HG03103 (cell line): ENCODE results near the gene DMD.
A peak's percentile ranks its signal among the peaks of the same experiment; 100 is the strongest.

ENCODE experiments used
- ATAC-seq: cut with Tn5 transposase; IDR thresholded peaks from one replicate; pipeline ENCODE4 v1.9.1; 2021; ENCODE audit warnings: low read depth; ENCODE audit not compliant: unreplicated experiment

Gene DMD

DNA sequence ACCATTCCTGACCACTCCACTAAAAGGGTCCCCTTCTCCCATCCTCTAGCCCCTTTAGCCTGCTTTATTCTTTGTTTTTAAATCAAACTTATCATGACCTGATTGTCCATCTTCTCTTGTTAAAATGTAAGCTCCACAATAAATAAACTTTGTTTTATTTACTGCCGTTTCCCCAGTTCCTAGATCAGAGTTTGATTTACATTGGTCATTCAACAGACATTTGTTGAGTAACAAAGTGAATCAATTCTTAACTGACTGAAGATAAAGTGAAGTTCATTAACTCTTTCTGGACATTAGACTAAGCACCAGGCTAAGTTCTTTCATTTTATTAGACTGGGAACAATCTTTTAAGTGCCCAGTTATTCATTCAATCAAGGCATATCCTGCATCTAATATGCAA lies 1876.4 kb downstream of the DMD start:
- ATAC-seq = no peak

DNA sequence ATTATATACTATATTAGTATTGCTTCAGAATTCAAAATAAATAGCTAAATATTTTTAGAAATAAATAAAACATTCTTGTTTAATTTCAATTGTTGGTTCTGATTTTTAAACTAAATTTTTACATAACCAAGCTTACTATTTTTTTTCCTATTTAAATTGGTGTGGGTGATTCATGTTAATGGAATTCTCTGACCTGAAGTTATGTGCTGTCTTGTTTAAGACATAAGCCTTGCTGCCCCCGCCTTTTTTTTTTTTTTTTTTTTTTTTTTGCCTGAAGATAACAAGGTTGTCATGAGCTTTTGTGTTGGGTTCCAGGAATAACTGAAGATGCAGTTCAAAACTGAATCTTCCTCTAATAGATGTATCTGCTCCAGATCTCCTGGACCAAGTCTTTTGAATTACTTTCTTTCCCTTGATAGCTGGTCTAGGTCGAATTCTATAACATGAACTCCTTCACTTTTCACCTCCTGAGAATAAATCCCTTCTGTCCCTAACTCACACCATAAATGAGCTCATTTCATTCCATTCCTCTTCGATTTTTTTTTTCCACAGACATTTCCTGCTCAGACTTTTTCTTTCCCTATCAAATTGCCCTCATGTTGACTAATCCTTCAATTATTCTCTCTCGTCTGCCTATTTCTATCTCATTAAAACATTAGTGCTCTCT lies 1878.1 kb downstream of the DMD start:
- ATAC-seq = no peak

DNA sequence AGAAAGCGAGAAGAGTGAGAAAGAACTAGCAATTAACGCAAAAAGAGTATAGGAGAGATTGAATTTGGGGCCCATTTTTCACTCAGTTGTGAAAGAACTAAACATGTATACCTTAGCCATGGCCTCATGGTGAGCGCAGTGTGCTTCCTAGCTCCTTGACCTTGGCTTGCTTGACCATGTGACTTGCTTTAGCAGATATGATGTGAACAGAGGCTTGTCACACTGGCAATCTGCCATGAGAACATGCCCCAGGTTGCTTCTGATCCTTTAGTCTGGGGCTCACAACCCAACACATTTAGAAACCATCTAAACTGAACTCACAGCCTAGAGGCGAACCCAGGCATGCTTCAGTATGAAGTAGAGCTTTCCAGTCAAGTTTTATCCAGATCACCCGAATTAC lies 1879.4 kb downstream of the DMD start:
- no peak for ATAC-seq

DNA sequence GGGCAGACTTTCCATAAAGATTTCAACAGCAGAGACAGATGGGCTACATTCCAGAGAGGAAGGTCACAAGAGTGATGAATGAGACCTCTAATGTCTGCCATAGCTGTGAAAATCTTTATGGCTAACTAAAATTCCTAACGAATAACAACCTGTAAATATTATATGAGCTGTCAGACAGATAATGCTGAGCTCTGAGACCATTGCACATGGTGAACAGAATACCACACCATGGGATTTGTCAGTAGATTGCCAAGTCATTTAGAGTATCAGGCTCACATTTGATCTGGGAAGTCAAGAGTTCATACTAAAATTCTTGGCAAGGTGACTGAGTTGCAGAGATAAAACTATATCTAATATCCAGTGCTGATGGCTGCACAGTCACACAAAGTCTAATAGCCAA lies 1880.3 kb downstream of the DMD start:
- no peak for ATAC-seq

DNA sequence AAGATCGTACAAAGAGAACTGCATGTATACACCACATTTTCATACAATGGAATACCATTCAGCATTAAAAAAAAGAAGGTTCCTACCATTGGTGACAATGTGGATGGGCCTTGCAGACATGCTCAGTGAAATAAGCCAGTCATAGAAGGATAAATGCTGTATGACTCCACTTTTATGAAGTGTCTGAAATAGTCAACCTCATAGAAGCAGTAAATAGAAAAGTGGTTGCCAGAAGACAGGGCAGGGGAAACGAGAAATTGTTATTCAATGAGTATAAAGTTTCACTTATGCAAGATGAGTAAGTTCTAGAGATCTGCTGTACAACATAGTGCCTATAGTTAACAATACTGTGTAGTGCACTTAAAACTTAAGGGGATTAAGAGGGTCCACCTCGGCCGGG lies 1882.1 kb downstream of the DMD start:
- ATAC-seq = no peak

DNA sequence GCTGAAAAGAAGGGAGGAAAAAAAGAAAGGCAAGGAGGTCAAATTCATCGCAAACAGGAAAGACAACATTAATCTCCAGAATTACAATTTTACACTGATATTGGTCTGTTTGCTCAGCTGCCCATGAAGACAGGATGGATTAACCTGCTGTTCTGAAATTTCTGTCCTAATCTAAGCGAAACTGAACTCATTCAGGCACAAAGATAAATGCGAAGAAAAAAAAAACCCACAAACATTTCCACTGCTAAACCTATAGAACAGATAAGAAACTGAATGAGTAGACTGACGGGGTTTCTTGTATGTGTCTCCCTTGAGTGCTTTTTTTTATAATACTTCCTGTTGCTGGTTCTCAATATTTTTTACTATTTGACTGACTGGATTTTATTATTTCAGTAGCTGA lies 1887.7 kb downstream of the DMD start:
- peak; percentile 93 for ATAC-seq

DNA sequence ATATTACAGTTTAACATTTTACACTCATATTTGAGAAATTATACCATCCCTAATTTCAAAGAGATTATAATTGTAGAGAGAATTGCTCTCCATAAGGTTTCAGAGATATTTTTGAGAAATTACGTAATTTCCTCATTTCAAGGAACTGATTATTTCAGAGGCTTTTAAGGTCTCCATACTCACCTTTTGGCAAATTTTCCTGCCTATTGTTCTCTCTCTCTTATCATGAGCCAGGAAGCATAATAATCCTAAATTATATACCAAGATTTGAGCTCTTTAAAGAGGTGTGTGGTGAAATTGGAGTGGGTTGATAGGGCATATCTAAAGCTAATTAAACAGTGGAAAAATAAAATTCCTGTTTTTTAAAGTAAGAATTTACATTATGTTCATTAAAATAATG lies 1890.6 kb downstream of the DMD start:
- ATAC-seq = no peak

DNA sequence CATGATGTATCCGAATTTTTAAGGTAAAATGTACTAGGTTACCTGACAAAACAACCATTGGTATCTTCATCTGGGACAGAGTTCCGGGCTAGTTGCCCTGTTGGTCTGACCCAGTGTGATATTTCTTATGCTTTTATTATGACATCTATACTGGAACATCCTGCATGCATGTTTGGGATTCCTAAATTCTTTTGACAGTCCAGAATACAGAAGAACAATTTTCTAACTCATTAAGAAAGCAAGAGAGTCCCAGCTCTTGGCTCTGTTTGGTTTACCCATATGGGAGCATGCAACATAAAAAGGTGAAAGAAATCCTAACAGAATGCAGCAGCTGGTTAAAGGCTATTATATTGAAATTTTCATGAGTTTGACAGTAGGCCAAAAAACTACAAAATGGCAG lies 1891.8 kb downstream of the DMD start:
- ATAC-seq = no peak

DNA sequence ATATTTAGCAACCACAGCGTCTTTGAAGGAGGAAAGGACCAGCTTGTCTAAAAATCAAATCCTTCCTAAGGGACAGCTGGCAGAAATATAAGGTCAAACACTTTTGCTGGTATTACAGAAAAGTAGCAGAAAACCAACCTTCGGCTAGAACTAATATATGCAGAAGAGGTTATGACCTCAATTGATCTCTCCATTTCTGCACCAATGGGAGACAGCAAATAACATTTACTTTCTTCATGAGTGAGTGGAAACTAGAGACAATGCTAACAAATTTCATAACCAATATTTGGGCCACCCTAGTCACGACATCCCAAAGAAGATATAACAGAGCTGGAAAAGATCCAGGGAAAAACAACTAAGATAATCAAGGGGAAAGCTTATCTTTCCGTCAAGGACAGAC lies 1892.5 kb downstream of the DMD start:
- no peak for ATAC-seq

DNA sequence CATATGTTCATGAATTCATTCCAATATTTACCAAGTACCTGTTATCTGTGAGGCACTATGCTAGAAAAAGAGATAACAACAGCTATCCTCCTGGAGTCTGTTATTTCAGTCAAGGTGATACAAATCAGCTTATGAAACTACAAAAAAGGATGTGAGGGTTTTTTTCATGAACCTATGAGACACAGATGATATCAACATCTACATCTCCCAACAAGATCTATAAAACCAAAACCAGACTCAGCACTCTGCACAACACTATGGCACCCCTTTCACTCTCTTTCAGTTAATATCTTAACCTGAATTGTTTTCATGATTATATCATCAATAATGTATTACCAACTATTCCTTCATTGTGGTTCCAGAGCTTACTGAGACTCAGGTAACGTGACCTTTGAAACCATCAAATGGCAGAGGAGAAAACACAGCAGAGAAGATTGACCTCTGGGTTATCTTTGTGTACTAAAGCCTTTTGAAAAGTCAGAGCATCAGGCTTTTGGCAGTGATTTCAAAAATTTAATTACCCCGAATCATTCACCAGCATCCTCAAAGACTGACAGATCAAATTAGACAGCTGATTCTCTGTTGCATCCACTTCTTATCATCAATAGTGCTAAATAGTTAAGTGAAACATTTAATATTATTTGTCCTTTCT lies 1894.9 kb downstream of the DMD start:
- ATAC-seq = no peak

DNA sequence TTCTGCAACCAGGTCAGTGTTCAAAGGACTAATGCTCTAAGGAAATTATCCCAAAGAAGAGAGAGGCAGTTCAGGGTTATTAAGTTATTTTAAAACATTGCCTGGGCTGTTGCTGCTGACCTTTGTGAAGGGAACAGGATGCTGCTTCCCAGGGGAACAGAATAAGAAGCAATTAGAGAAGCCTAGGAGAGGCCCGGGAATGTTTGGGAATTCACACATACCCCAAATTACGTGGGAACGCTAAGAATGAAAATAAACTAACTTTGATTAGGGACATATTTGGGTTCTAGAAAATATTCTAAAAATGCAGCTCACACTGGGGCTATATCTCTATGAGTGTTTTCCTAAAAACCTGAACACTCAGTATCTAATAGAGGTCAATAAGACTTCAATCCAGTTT lies 1896.4 kb downstream of the DMD start:
- no peak for ATAC-seq

DNA sequence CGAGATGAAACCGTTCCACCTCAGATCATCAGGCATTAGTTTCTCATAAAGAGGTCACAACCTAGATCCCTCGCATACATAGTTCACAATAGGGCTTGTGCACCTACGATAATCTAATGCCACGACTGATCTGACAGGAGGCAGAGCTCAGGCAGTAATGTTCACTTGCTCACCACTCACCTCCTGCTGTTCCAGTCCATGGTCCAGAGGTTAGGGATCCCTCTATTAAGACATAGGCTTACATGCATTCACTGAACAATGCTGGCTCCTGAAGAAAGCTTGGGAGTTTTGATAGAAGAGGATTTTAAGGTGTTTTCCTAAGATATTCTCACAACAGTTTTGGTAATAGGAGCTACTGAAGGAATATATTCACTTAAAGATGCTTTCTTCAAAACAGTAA lies 1903.4 kb downstream of the DMD start:
- ATAC-seq = no peak

DNA sequence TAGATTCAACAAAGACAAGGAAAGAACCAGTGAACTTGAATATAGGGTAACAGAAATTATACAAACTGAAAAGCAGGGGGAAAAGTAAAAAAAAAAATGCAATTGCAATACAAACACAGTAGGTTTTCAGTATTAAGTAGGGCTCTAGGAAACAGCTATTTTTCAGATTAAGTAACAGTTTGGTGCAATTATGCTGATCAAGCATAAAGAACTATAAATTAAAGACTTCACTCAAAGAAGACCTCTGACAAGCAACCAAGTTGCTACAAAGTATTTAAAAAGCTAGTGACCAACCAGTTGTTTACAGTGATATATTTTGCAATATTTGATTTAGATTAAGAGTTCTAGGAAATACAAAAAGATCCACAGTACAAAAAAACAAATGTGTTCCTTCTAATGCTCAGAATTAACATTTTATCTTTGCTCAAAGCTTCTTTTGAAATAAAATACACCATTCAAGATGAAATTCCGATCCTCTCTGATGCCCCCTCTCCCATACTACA lies 1908.7 kb downstream of the DMD start:
- no peak for ATAC-seq

DNA sequence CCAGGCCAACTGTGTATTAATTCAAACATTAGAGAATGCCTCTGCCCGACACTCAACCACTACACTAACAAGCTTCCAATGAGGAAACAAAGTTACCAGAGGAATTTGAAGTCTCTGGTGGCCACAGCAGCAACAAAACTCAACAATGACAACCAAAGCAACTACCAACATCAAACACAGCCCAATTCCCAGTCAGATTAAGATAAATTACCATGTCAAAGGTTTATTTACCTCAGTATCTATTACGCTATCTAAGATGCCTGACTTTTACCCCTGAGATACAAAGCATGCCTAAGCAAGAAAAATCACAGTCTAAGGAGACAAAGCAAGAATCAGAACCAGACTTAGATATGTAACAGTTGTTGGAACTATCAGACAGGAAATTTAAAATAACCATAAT lies 1909.4 kb downstream of the DMD start:
- ATAC-seq = no peak

DNA sequence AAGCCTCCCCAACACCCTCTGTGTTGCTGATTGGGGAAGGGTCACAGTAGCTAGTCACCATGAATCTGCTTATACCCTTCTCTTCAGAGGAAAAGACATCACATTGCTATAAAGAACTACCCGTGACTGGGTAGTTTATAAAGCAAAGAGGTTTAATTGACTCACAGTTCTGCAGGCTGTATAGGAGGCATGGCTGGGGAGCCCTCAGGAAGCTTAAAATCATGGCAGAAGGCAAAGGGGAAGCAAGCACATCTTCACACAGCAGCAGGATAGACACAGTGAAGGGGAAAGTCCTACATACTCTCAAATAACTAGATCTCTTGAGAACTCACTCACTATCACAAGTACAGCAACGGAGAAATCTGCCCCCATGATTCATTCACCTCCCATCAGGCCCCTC lies 1910.1 kb downstream of the DMD start:
- no peak for ATAC-seq

DNA sequence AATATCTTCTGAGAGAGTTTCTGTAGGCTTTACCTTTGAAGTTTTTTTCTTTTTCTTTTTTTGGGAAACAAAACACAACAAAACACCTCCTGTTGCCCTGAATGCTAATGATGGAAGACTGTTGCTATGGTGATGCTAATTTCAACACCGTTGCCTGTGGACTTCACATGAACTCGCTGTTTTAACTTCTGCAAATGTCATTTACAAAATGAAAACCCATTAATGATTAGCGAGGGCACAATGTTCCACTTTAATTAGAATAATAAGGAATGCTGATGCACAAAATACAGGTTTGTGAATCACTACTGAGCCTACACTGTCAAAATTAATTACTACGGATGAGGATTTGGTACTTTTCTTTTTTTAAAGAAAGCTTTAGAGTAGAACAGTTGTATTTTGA lies 1912.4 kb downstream of the DMD start:
- ATAC-seq = no peak

DNA sequence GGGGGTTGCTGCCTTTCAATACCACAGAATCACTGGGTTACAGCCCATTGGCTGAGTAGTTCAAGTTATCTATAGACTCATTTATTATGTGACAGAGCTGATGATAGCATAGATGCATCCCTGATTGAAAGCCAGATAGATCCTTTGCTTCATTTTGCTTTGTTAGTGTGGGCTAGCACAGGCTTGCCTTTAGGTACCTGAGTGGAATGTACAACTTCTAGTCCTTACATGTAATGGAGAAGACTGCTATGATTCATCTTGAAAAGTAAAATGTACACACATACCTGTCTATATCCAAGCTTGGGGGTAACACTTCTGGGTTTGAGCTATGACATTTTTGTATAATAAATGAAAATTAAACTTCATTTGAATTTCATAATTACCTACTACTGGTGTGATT lies 1913.5 kb downstream of the DMD start:
- ATAC-seq = no peak

DNA sequence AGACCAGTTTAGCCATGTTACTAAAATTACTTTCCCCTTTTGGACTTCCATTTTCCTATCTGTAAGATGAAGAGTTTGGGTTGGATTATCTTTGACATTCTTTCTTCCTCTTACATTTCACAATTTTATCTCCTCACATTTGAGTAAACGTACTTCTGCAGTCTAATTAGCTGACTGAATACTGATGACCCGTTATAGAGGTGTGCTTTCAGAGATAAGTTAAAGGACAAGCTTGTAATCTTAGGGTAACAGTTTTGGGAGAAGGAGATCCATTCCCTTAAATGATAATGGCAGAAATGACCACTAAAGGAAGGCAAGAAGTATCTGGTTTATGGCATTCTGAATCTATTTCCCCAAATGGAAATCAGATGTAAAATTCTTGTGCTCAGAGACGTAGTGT lies 1916.9 kb downstream of the DMD start:
- ATAC-seq = no peak

DNA sequence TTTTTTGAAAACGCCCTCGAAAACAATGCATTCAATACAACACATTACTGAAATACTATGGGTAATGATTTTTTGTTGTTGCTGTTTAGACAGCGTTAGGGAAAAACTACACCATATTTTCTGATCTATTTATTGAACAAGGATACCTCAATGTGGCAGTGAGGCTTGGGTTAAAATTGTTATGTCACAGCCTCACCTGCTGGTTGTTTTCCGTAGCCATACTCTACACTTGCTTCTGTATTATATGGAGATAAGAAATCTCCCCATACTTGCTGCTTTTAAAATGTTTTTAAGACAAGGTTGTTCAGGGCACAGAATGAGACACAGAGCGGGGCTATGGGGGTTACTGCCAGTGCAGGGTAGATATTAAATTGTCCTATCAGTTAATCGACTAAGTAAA lies 1917.9 kb downstream of the DMD start:
- ATAC-seq = no peak

DNA sequence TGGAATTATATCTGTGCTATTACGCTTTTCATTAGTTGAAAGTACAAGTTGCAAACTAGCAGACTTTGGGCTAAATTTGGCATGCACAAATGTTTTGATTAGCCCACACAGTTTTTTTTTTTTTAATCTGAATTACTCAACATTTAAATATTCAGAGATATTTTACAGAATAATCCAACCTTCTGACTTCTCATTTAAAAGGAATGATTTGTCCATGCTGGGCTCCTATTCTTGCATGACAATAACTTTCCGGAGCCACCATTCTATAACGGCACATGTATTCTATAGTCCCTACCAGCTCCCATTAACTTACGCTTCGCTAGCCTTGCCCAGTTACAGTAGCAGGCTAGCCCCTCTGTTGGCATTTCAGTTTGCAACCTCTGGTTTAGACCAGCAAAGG lies 1920.2 kb downstream of the DMD start:
- no peak for ATAC-seq

DNA sequence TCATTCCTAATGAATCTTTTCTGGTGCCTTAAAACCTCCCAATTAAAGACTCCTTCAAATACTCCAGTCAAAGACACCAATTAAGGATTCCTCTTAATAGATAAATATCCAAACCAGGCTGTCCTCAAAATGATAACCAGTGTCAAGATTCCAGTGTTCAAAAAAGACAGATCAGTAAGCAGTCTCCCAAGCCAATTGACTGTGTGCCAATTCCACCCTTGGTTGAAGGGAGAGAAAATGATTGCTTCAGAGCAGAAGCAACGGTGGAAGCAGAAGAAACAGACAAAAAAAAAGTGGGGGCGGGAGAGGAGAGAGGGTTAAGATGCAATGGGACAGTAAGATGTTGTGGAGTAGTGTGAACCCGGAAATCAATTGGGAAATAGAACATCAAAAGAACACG lies 1923.5 kb downstream of the DMD start:
- ATAC-seq = no peak

DNA sequence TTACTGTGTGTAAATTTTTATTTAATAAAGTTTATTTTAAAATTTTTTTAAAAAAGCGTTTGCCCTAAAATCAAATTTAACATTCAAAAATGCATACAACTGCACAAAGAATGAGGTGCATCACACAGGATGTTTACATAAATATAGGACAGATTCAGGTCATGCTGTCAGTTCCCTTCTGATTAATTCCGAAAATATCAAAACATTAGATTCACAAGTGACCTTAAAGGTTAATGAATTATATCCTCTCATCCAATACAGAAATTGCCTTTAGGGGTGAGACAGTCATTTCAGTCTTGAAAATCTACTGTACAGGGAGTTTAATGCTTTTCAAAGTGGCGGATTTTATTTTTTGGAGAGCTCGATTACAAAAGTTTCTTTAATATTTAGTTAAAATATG lies 1930.8 kb downstream of the DMD start:
- ATAC-seq = no peak

DNA sequence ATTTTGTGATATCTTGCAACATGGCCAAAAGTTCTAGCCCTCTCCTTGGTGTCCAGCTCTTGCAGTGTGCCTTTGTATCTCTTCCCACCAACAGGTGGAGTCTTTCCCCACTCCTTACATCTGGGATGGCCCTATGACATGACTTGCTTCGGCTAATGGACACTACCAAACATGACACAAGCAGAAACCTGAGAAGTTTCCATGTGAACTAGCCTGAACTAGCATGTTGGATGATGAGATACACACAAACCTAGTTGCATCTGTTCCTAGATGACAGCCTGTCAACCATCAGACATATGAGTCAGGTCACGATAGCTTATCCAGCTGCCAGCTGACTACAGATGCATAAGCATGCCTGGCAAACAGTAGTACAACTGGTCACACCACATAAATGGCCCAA lies 1932.0 kb downstream of the DMD start:
- ATAC-seq = no peak
